Measurements from ENCODE around the gene ALAD. TPM values are rescaled to one million over a fixed set of nuclear protein-coding genes. Genes with fewer than 3 reads are reported as not detected.
"Not testable (repeated sequence)": the region's sequence is repeated elsewhere in the genome, so short reads cannot be mapped to it uniquely, and the experiment has no call there.

The ALAD gene
- total RNA-seq, 1 experiment from 2014 or later = 7.8 TPM

DNA sequence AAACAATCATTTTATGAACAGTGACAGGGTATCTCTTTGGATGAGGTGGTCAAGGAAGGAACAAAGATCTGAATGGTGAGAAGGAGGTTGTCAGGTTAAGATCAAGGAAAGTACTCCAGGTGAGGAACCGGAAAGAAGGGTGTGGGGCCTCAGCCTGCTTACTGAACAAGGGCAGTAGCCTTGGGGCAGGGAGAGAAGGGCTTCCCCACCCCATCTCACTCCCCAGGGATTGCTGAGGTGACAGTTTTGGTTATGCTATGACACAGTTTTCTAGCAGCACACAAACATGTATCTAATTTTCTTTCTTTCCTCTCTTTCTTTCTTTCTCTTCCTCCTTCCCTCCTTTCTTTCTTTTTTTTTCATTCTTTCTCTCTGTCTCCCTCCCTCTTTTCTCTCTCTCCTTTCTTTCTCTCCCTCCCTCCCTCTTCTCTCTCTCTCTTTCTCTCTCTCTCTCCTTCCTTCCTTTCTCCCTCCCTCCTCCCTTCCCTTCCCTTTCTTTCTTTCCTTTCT, 20.2 kb downstream of the ALAD start:
- no peaks in the 10 kb centered on the region for H3K9me3 Mint-ChIP-seq (ENCODE audit: unreplicated experiment)
- no peak overlapping the region for H3K4me3 Mint-ChIP-seq (ENCODE audit: unreplicated experiment)
- POLR2A ChIA-PET = no interaction called here
- no peaks in the 10 kb centered on the region for H3K27me3 Mint-ChIP-seq (ENCODE audit: insufficient read depth, unreplicated experiment)
- H3K4me1 Mint-ChIP-seq (ENCODE audit: insufficient read depth, unreplicated experiment) = peaks cover 6% of the 10 kb centered on the region
- CTCF ChIA-PET = no interaction called here
- BruUV-seq (replicated peaks) = no TSS peak
- intact Hi-C loops (cut with micrococcal nuclease) = no loop called here
- no peak for DNase-seq (ENCODE audit: unreplicated experiment)
- no peaks in the 10 kb centered on the region for H3K36me3 Mint-ChIP-seq (ENCODE audit: insufficient read depth, unreplicated experiment)
- no peak for TF ChIP-seq CTCF (IDR thresholded peaks at IDR 0.05; ENCODE audit: unreplicated experiment)
- H3K27ac Mint-ChIP-seq (ENCODE audit: low read depth, unreplicated experiment) = no peak overlapping the region

DNA sequence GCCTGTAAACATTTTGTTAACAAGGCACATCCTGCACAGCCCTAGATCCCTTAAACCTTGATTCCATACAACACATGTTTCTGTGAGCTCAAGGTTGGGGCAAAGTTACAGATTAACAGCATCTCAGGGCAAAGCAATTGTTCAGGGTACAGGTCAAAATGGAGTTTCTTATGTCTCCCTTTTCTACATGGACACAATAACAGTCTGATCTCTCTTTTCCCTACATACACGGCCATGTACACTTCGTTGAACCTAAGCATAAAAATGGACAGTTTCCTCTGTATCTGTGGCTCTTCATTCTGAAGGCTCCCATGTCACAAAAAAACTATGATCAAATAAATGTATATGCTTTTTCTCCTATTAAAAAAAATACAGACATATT, 21.3 kb downstream of the ALAD start:
- intact Hi-C loops (cut with micrococcal nuclease); BruUV-seq (replicated peaks); H3K36me3 Mint-ChIP-seq (ENCODE audit: insufficient read depth, unreplicated experiment); CTCF ChIA-PET; H3K27me3 Mint-ChIP-seq (ENCODE audit: insufficient read depth, unreplicated experiment); DNase-seq (ENCODE audit: unreplicated experiment); H3K4me3 Mint-ChIP-seq (ENCODE audit: unreplicated experiment); H3K9me3 Mint-ChIP-seq (ENCODE audit: unreplicated experiment); POLR2A ChIA-PET; H3K27ac Mint-ChIP-seq (ENCODE audit: low read depth, unreplicated experiment): not testable (repeated sequence)
- H3K4me1 Mint-ChIP-seq (ENCODE audit: insufficient read depth, unreplicated experiment) = peaks cover 10% of the 10 kb centered on the region

DNA sequence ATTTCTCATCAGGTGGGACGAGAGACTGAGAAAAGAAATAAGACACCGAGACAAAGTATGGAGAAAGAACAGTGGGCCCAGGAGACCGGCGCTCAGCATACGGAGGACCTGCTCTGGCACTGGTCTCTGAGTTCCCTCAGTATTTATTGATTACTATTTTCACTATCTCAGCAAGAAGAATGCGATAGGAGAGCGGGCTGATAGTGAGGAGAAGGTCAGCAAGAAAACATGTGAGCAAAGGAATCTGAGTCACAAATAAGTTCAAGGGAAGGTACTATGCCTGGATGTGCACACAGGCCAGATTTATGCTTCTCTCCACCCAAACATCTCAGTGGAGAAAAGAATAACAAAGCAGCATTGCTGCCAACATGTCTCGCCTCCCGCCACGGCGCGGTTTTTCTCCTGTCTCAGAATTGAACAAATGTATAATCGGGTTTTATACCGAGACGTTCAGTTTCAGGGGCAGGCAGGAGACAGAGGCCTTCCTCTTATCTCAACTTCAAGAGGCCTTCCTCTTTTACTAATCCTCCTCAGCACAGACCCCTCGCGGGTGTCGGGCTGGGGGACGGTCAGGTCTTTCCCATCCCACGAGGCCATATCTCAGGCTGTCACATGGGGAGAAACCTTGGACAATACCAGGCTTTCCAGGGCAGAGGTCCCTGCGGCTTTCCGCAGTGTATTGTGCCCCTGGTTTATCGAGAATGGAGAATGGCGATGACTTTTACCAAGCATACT, 21.8 kb downstream of the ALAD start:
- H3K27ac Mint-ChIP-seq (ENCODE audit: low read depth, unreplicated experiment); CTCF ChIA-PET; H3K27me3 Mint-ChIP-seq (ENCODE audit: insufficient read depth, unreplicated experiment): not testable (repeated sequence)

DNA sequence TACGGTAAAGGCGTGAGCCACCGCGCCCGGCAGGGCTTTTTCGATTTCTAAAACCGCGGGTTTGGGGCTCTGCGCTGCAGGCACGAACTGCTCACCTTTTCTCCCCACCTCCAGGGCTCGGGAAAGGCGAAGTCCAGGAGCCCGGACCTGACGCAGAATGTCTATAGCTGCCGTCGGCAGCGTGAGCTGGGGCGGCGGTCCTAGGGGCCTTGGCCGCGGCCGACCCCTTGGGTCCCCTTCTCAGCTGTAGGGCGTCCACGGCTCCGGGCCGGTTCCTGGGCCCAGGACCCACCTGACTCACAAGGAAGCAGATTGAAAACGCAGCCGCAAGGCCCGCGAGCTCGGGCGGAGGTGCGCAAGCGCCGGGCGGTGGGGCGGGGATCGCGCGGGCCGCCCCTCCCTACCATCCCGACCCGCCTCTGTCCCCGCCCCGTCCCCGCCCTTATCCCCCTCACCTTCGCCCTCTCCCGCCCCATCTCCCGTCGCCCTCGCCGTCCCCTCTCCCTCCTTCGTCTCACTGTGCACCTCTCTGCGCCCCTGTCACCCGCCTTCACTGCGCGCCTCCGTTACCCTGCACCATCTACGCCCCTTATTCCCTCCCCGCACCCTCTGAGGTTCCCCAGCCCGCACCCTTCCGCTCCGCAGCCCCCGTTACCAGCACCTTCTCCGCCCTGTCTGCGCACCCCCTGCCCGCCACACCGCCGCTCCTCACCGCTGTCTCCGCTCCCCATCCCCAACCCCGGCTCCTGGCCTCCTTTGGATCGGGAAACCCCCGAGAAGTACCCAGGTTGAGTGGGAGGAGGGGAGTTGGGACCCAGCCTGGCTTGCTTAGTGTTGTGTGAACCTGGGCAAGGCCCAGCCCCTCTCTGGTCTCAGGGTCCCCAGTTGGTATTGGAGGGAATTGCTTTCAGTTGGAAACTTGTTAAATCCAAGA, 24.2 kb downstream of the ALAD start, which contains the start of gene HDHD3:
Gene HDHD3, minus strand, starts transcription at position 353 of the 934 bp plus-strand sequence. CDS start 2,632 bp downstream, outside the sequence.
- Mint-ChIP-seq H3K4me1 (ENCODE audit: insufficient read depth, unreplicated experiment) (peaks cover 10% of the 10 kb centered on the region), H3K27ac (ENCODE audit: low read depth, unreplicated experiment) (peak within 1 kb of the TSS; percentile 64), H3K36me3 (ENCODE audit: insufficient read depth, unreplicated experiment) (peaks cover 12% of the 10 kb centered on the region), H3K27me3 (ENCODE audit: insufficient read depth, unreplicated experiment) (no peaks in the 10 kb centered on the region), H3K4me3 (ENCODE audit: unreplicated experiment) (peak within 1 kb of the TSS; percentile 78), H3K9me3 (ENCODE audit: unreplicated experiment) (no peaks in the 10 kb centered on the region)
- intact Hi-C loops (cut with micrococcal nuclease) = no loop called here
- BruUV-seq (replicated peaks) = no TSS peak
- ChIA-PET CTCF (interaction anchor here (0.7 to 0.9 kb wide), 2 partner anchors 102 to 278 kb away, joined by 3 to 4 read pairs; partner anchors contain the start of gene CDC26), POLR2A (interaction anchor here (0.6 to 1.8 kb wide), 6 partner anchors 24 to 692 kb away, joined by 3 to 9 read pairs (median 4); partner anchors contain the start of genes ALAD, BSPRY, C9orf43 and CDC26)
- no peak for TF ChIP-seq CTCF (IDR thresholded peaks at IDR 0.05; ENCODE audit: unreplicated experiment)
- DNase-seq (ENCODE audit: unreplicated experiment) = peak; percentile 80

More for the DNA sequence above, 21.8 kb downstream of the ALAD start:
- intact Hi-C loops (cut with micrococcal nuclease); POLR2A ChIA-PET; H3K4me3 Mint-ChIP-seq (ENCODE audit: unreplicated experiment); DNase-seq (ENCODE audit: unreplicated experiment); H3K36me3 Mint-ChIP-seq (ENCODE audit: insufficient read depth, unreplicated experiment); H3K9me3 Mint-ChIP-seq (ENCODE audit: unreplicated experiment); BruUV-seq (replicated peaks): not testable (repeated sequence)
- H3K4me1 Mint-ChIP-seq (ENCODE audit: insufficient read depth, unreplicated experiment) = peaks cover 10% of the 10 kb centered on the region

Data from MCF 10A (cell line).